ENCODE measurements around the gene CREB1.

CREB1 gene

DNA sequence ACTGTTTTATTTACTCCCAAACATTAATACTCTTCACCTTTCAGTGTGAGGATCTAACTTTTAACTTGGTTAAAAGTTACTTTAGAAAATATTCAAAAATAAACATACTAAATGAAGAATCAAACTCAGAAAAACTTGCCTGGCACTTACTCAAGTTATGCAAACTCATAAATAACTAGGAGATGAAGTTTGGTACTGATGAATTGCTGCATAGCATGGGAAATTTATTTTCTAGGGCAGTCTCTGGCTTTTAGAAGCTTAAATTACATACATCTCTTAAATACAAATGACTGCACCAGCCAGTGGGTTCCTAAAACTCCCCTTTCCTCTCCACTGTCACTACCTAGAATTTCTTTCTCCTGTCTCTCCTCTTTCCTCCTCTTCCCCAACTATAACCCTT lies 46.7 kb upstream of the CREB1 start:
- DNase-seq: no peak
- H3K79me1 ChIP-seq (ENCODE audit: low read length): no peaks in the 10 kb centered on the region
- H3K79me2 ChIP-seq (ENCODE audit: control insufficient read depth, insufficient read depth, low read length, poor library complexity): no peaks in the 10 kb centered on the region
- H3K4me2 ChIP-seq (ENCODE audit: low read length): no peak overlapping the region
- no peaks in the 10 kb centered on the region for H3K36me3 ChIP-seq (ENCODE audit: control insufficient read depth in 1 of 2, insufficient read depth in 2 of 2, low read length in 2 of 2)
- H3K27ac ChIP-seq (ENCODE audit: low read depth, low read length): no peak overlapping the region
- H3K14ac ChIP-seq (ENCODE audit: low read length): no peak overlapping the region
- no peak overlapping the region for H4K91ac ChIP-seq (ENCODE audit: low read depth, low read length)
- H3K23ac ChIP-seq (ENCODE audit: low read length): no peak overlapping the region
- no peak overlapping the region for H4K12ac ChIP-seq (ENCODE audit: low read depth, low read length)
- H2BK120ac ChIP-seq (ENCODE audit: insufficient read depth, low read length, poor library complexity): no peak overlapping the region
- no peak overlapping the region for H2BK12ac ChIP-seq (ENCODE audit: low read length)
- H4K8ac ChIP-seq (ENCODE audit: low read depth, low read length): no peak overlapping the region
- no peak overlapping the region for H3K18ac ChIP-seq (ENCODE audit: low read length)
- H3K4me1 ChIP-seq (ENCODE audit: control insufficient read depth in 1 of 2, insufficient read depth in 2 of 2, low read length in 2 of 2): peaks cover 3 to 9% of the 10 kb centered on the region in 2 experiments
- H3K9ac ChIP-seq (ENCODE audit: low read length): no peak overlapping the region
- H3K4ac ChIP-seq (ENCODE audit: low read depth, low read length): no peak overlapping the region
- no peak overlapping the region for H3K4me3 ChIP-seq (ENCODE audit: low read depth, low read length)
- H2AFZ ChIP-seq (ENCODE audit: insufficient read depth, low read length, poor library complexity): no peak overlapping the region
- no peaks in the 10 kb centered on the region for H3K27me3 ChIP-seq (ENCODE audit: insufficient read depth, low read length)
- H3K9me3 ChIP-seq (ENCODE audit: insufficient read depth, low read depth, low read length): no peaks in the 10 kb centered on the region
- H2AK5ac ChIP-seq (ENCODE audit: low read length): no peak overlapping the region
- no peak overlapping the region for H2BK5ac ChIP-seq (ENCODE audit: low read depth, low read length, poor library complexity)

DNA sequence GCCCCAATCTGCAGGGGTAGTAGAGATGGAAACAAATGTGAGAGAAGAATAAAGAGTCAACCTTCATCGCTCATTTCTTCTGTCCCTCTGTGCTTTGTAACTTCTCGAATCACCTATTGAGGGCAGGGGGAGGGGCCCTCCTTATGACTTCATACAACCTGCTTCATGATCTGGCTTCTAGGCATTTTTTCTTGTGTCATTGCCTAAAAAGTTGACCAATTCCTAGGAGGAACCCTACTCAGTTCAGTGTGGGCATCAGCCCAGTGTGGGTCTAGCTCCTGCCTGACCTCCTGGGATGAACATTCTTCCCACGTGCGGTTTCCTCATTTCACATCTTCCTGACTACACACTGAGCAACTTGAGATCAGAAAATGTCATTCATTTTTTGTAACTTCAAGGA lies 46.3 kb upstream of the CREB1 start:
- Histone ChIP-seq H2AFZ (ENCODE audit: insufficient read depth, low read length, poor library complexity) (no peak overlapping the region), H3K4me3 (ENCODE audit: low read depth, low read length) (no peak overlapping the region), H2BK12ac (ENCODE audit: low read length) (no peak overlapping the region), H3K23ac (ENCODE audit: low read length) (no peak overlapping the region), H2AK5ac (ENCODE audit: low read length) (no peak overlapping the region), H3K18ac (ENCODE audit: low read length) (no peak overlapping the region), H3K4me2 (ENCODE audit: low read length) (no peak overlapping the region), H4K8ac (ENCODE audit: low read depth, low read length) (no peak overlapping the region), H3K79me1 (ENCODE audit: low read length) (no peaks in the 10 kb centered on the region), H2BK5ac (ENCODE audit: low read depth, low read length, poor library complexity) (no peak overlapping the region), H3K4me1 (ENCODE audit: control insufficient read depth in 1 of 2, insufficient read depth in 2 of 2, low read length in 2 of 2) (peaks cover 3 to 10% of the 10 kb centered on the region in 2 experiments), H4K91ac (ENCODE audit: low read depth, low read length) (no peak overlapping the region), H3K36me3 (ENCODE audit: control insufficient read depth in 1 of 2, insufficient read depth in 2 of 2, low read length in 2 of 2) (no peaks in the 10 kb centered on the region), H3K79me2 (ENCODE audit: control insufficient read depth, insufficient read depth, low read length, poor library complexity) (no peaks in the 10 kb centered on the region), H3K4ac (ENCODE audit: low read depth, low read length) (no peak overlapping the region), H3K9ac (ENCODE audit: low read length) (no peak overlapping the region), H3K9me3 (ENCODE audit: insufficient read depth, low read depth, low read length) (no peaks in the 10 kb centered on the region), H3K27me3 (ENCODE audit: insufficient read depth, low read length) (no peaks in the 10 kb centered on the region), H4K12ac (ENCODE audit: low read depth, low read length) (no peak overlapping the region), H3K14ac (ENCODE audit: low read length) (no peak overlapping the region), H2BK120ac (ENCODE audit: insufficient read depth, low read length, poor library complexity) (no peak overlapping the region), H3K27ac (ENCODE audit: low read depth, low read length) (no peak overlapping the region)
- WGBS (ENCODE audit: extremely low coverage, insufficient coverage, insufficient read length): no CpG with 5 or more reads among the region's 4 CpGs
- DNase-seq: peak; percentile 91 to 92

DNA sequence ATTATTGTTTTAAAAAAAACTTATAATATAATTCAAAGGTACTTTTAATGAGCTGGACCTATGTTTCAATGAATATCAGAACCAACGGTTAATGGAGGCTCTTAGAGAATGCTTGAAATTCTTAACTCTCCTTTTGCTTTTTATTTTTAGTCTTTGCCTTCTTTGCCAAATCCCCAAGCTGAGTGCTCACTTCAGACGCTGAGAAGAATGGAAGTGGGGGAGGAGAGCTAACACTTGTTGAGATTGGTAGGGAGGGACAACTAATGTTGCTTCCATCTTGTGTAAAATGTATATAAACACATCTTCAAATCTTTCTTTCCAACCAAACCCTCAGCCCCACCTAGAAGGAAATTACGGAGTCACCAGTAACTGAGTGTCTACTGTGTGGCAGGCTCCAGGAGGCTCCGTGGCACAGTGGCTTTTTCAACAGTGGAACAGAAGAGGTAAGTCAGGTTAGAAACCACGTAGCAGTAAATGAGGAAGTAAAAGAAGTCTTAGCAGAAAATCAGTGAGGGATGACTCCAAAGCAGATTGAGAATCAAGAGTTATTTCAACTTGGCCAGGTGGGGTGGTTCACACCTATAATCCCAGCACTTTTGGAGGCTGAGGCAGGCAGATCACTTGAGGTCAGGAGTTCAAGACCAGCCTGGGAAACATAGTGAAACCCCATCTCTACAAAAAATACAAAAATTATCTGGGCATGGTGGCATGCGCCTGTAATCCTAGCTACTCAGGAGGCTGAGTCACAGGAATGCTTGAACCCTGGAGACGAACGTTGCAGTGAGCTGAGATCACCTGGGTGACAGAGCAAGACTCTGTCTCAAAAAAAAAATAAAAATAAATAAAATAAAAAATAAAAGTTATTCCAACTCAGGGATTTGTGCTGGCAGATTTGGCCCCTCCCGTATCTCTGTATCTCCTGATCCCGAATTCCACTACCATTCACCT lies 45.0 kb upstream of the CREB1 start:
- Histone ChIP-seq H4K91ac (ENCODE audit: low read depth, low read length) (no peak overlapping the region), H3K14ac (ENCODE audit: low read length) (no peak overlapping the region), H3K9me3 (ENCODE audit: insufficient read depth, low read depth, low read length) (no peaks in the 10 kb centered on the region), H4K8ac (ENCODE audit: low read depth, low read length) (no peak overlapping the region), H2BK120ac (ENCODE audit: insufficient read depth, low read length, poor library complexity) (no peak overlapping the region), H3K27me3 (ENCODE audit: insufficient read depth, low read length) (no peaks in the 10 kb centered on the region), H3K9ac (ENCODE audit: low read length) (no peak overlapping the region), H3K4me2 (ENCODE audit: low read length) (no peak overlapping the region), H3K4me3 (ENCODE audit: low read depth, low read length) (no peak overlapping the region), H2AK5ac (ENCODE audit: low read length) (no peak overlapping the region), H2BK5ac (ENCODE audit: low read depth, low read length, poor library complexity) (no peak overlapping the region), H3K79me1 (ENCODE audit: low read length) (no peaks in the 10 kb centered on the region), H3K27ac (ENCODE audit: low read depth, low read length) (no peak overlapping the region), H3K4me1 (ENCODE audit: control insufficient read depth in 1 of 2, insufficient read depth in 2 of 2, low read length in 2 of 2) (peaks cover 3 to 6% of the 10 kb centered on the region in 2 experiments), H3K23ac (ENCODE audit: low read length) (no peak overlapping the region), H3K18ac (ENCODE audit: low read length) (no peak overlapping the region), H2AFZ (ENCODE audit: insufficient read depth, low read length, poor library complexity) (no peak overlapping the region), H4K12ac (ENCODE audit: low read depth, low read length) (no peak overlapping the region), H3K79me2 (ENCODE audit: control insufficient read depth, insufficient read depth, low read length, poor library complexity) (no peaks in the 10 kb centered on the region), H3K36me3 (ENCODE audit: control insufficient read depth in 1 of 2, insufficient read depth in 2 of 2, low read length in 2 of 2) (no peaks in the 10 kb centered on the region), H3K4ac (ENCODE audit: low read depth, low read length) (no peak overlapping the region), H2BK12ac (ENCODE audit: low read length) (no peak overlapping the region)
- peak in 1 of 2 donors; percentile 57 for DNase-seq
- WGBS (ENCODE audit: extremely low coverage, insufficient coverage, insufficient read length): no CpG with 5 or more reads among the region's 10 CpGs

DNA sequence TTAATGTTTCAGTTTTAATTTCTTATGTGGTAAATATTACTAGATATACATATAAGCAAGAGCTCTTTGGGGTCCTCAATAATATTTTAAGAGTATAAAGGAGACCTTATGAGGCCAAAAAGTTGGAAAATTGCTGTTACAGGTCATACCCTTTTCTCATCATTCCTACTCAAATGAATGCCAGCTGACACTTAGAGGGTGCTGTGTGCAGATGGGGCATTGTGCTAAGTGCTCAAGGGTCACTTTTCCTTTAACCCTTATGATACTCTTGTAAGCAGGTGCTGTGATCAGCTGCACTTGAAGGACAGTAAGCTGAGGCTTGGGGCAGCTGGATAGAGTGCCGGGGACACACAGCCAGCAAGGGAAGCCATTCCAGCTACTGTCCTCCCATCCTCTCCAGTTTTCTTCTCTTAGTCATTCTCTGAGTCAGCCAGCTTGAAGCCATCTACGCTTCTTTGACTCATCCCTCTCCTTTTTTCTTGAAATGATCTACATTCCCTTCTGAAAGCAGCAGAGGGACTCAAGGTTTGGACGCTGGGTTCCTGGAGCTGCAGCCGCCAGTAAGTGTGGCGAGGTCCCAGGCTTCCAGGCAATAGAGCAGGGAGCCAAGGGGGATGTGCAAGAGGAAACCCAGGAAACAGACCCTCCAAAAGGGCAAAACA lies 42.0 kb upstream of the CREB1 start:
- Histone ChIP-seq H3K27me3 (ENCODE audit: insufficient read depth, low read length) (no peaks in the 10 kb centered on the region), H2BK5ac (ENCODE audit: low read depth, low read length, poor library complexity) (no peak overlapping the region), H3K27ac (ENCODE audit: low read depth, low read length) (no peak overlapping the region), H3K23ac (ENCODE audit: low read length) (no peak overlapping the region), H3K9me3 (ENCODE audit: insufficient read depth, low read depth, low read length) (no peaks in the 10 kb centered on the region), H3K18ac (ENCODE audit: low read length) (no peak overlapping the region), H3K4ac (ENCODE audit: low read depth, low read length) (no peak overlapping the region), H3K4me1 (ENCODE audit: control insufficient read depth in 1 of 2, insufficient read depth in 2 of 2, low read length in 2 of 2) (peaks cover 3 to 6% of the 10 kb centered on the region in 2 experiments), H4K91ac (ENCODE audit: low read depth, low read length) (no peak overlapping the region), H2AFZ (ENCODE audit: insufficient read depth, low read length, poor library complexity) (no peak overlapping the region), H3K36me3 (ENCODE audit: control insufficient read depth in 1 of 2, insufficient read depth in 2 of 2, low read length in 2 of 2) (no peaks in the 10 kb centered on the region), H3K14ac (ENCODE audit: low read length) (no peak overlapping the region), H4K8ac (ENCODE audit: low read depth, low read length) (no peak overlapping the region), H2AK5ac (ENCODE audit: low read length) (no peak overlapping the region), H2BK120ac (ENCODE audit: insufficient read depth, low read length, poor library complexity) (no peak overlapping the region), H4K12ac (ENCODE audit: low read depth, low read length) (no peak overlapping the region), H3K79me2 (ENCODE audit: control insufficient read depth, insufficient read depth, low read length, poor library complexity) (no peaks in the 10 kb centered on the region), H2BK12ac (ENCODE audit: low read length) (no peak overlapping the region), H3K79me1 (ENCODE audit: low read length) (no peaks in the 10 kb centered on the region), H3K9ac (ENCODE audit: low read length) (no peak overlapping the region), H3K4me3 (ENCODE audit: low read depth, low read length) (no peak overlapping the region), H3K4me2 (ENCODE audit: low read length) (no peak overlapping the region)
- WGBS (ENCODE audit: extremely low coverage, insufficient coverage, insufficient read length): no CpG with 5 or more reads among the region's 5 CpGs
- peak; percentile 72 to 73 for DNase-seq
